ENCODE measurements around the gene HMG20A. TPM values are rescaled to one million over a fixed set of nuclear protein-coding genes. Genes with fewer than 3 reads are reported as not detected.

Gene HMG20A
- total RNA-seq, 2 donors from 2014 or later, result 49.8 to 58.2 TPM

GRCh38 chr15:77416148-77416455 is 4.6 kb upstream of the HMG20A start:
- Mint-ChIP-seq H3K27ac (no peak overlapping the region), H3K36me3 (ENCODE audit: low read depth) (no peaks in the 10 kb centered on the region), H3K27me3 (ENCODE audit: insufficient read depth) (peaks cover 16% of the 10 kb centered on the region), H3K4me1 (peaks cover 17% of the 10 kb centered on the region), H3K9me3 (no peaks in the 10 kb centered on the region), H3K4me3 (no peak overlapping the region)
- H3K4me1 ChIP-seq (ENCODE audit: control insufficient read depth, insufficient read depth, low read length), result peaks cover 4% of the 10 kb centered on the region
- H3K27me3 ChIP-seq (ENCODE audit: control insufficient read depth, insufficient read depth, low read length, poor library complexity, severe bottlenecking), result no peaks in the 10 kb centered on the region
- TF ChIP-seq, protein P1, sequence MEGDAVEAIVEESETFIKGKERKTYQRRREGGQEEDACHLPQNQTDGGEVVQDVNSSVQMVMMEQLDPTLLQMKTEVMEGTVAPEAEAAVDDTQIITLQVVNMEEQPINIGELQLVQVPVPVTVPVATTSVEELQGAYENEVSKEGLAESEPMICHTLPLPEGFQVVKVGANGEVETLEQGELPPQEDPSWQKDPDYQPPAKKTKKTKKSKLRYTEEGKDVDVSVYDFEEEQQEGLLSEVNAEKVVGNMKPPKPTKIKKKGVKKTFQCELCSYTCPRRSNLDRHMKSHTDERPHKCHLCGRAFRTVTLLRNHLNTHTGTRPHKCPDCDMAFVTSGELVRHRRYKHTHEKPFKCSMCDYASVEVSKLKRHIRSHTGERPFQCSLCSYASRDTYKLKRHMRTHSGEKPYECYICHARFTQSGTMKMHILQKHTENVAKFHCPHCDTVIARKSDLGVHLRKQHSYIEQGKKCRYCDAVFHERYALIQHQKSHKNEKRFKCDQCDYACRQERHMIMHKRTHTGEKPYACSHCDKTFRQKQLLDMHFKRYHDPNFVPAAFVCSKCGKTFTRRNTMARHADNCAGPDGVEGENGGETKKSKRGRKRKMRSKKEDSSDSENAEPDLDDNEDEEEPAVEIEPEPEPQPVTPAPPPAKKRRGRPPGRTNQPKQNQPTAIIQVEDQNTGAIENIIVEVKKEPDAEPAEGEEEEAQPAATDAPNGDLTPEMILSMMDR (conservative IDR thresholded peaks at IDR 0.05), result no peak
- no peaks in the 10 kb centered on the region for H3K9me3 ChIP-seq (ENCODE audit: control insufficient read depth, low read length)
- 90 to 100% methylated on average over 2 of the region's 2 CpGs for WGBS, 2 experiments (ENCODE audit: insufficient coverage in 1 of 2, insufficient read length in 1 of 2)
- H3K9ac ChIP-seq (ENCODE audit: extremely low read depth, low read length, poor library complexity, severe bottlenecking), result no peak overlapping the region
- H3K36me3 ChIP-seq (ENCODE audit: control insufficient read depth, insufficient read depth, low read length), result no peaks in the 10 kb centered on the region
- H3K27ac ChIP-seq (ENCODE audit: low read depth, low read length), result no peak overlapping the region
- no peak for DNase-seq
- no peak overlapping the region for H3K4me3 ChIP-seq (ENCODE audit: low read length)

GRCh38 chr15:77416954-77417353 is 3.7 kb upstream of the HMG20A start:
- H3K4me3 Mint-ChIP-seq, result no peak overlapping the region
- Histone ChIP-seq H3K27ac (ENCODE audit: low read depth, low read length) (no peak overlapping the region), H3K9ac (ENCODE audit: extremely low read depth, low read length, poor library complexity, severe bottlenecking) (no peak overlapping the region), H3K4me3 (ENCODE audit: low read length) (no peak overlapping the region), H3K27me3 (ENCODE audit: control insufficient read depth, insufficient read depth, low read length, poor library complexity, severe bottlenecking) (no peaks in the 10 kb centered on the region), H3K9me3 (ENCODE audit: control insufficient read depth, low read length) (no peaks in the 10 kb centered on the region), H3K4me1 (ENCODE audit: control insufficient read depth, insufficient read depth, low read length) (peaks cover 4% of the 10 kb centered on the region), H3K36me3 (ENCODE audit: control insufficient read depth, insufficient read depth, low read length) (no peaks in the 10 kb centered on the region)
- TF ChIP-seq, protein P1 (conservative IDR thresholded peaks at IDR 0.05), result no peak
- DNase-seq, result no peak
- WGBS, 2 experiments (ENCODE audit: insufficient coverage in 1 of 2, insufficient read length in 1 of 2), result 80% methylated on average over 1 of the region's 1 CpG; no CpG with 5 or more reads in 1 of the 2 experiments
- no peaks in the 10 kb centered on the region for H3K36me3 Mint-ChIP-seq (ENCODE audit: low read depth)
- no peak overlapping the region for H3K27ac Mint-ChIP-seq
- H3K4me1 Mint-ChIP-seq, result peaks cover 23% of the 10 kb centered on the region
- no peaks in the 10 kb centered on the region for H3K9me3 Mint-ChIP-seq
- peaks cover 16% of the 10 kb centered on the region for H3K27me3 Mint-ChIP-seq (ENCODE audit: insufficient read depth)

GRCh38 chr15:77417602-77418001 is 3.1 kb upstream of the HMG20A start:
- Mint-ChIP-seq H3K4me1 (peaks cover 23% of the 10 kb centered on the region), H3K9me3 (no peaks in the 10 kb centered on the region), H3K27me3 (ENCODE audit: insufficient read depth) (peaks cover 16% of the 10 kb centered on the region), H3K4me3 (no peak overlapping the region), H3K36me3 (ENCODE audit: low read depth) (no peaks in the 10 kb centered on the region), H3K27ac (no peak overlapping the region)
- TF ChIP-seq, protein P1 (conservative IDR thresholded peaks at IDR 0.05), result no peak
- no peaks in the 10 kb centered on the region for H3K27me3 ChIP-seq (ENCODE audit: control insufficient read depth, insufficient read depth, low read length, poor library complexity, severe bottlenecking)
- no peak for DNase-seq
- no peaks in the 10 kb centered on the region for H3K9me3 ChIP-seq (ENCODE audit: control insufficient read depth, low read length)
- H3K36me3 ChIP-seq (ENCODE audit: control insufficient read depth, insufficient read depth, low read length), result no peaks in the 10 kb centered on the region
- H3K4me3 ChIP-seq (ENCODE audit: low read length), result no peak overlapping the region
- WGBS, 2 experiments (ENCODE audit: insufficient coverage in 1 of 2, insufficient read length in 1 of 2), result 86 to 100% methylated on average over 1 to 3 of the region's 3 CpGs
- no peak overlapping the region for H3K9ac ChIP-seq (ENCODE audit: extremely low read depth, low read length, poor library complexity, severe bottlenecking)
- H3K27ac ChIP-seq (ENCODE audit: low read depth, low read length), result no peak overlapping the region
- peaks cover 4% of the 10 kb centered on the region for H3K4me1 ChIP-seq (ENCODE audit: control insufficient read depth, insufficient read depth, low read length)
